Central memory CD8-positive, alpha-beta T cell (primary cell): ENCODE data around the gene CUX1.
A peak's percentile ranks its signal among the peaks of the same experiment; 100 is the strongest.

Experiments
- ATAC-seq: fragments of 150-1000 bp; cut with Tn5 transposase; replicated peaks from 2 replicates; pipeline ENCODE4 v1.10.0; 2022; ENCODE audit warnings: mild to moderate bottlenecking, moderate FRiP score, moderate number of reproducible peaks; ENCODE audit not compliant: poor library complexity, severe bottlenecking; ENCODE audit errors: extremely low read depth
- DNase-seq, 2 donors: peaks; one replicate each; pipeline ENCODE4 v3.0.0; 2021; ENCODE audit warnings: low spot score in 2 of 2
- H3K27ac Mint-ChIP-seq: one replicate; pipeline ENCODE4 v1.8.0; 2022; ENCODE audit warnings: low read depth, mild to moderate bottlenecking, moderate library complexity, mixed read lengths
- H3K27me3 Mint-ChIP-seq: one replicate; pipeline ENCODE4 v1.8.0; 2022; ENCODE audit warnings: mixed read lengths
- H3K36me3 Mint-ChIP-seq: one replicate; pipeline ENCODE4 v1.8.0; 2022; ENCODE audit warnings: mild to moderate bottlenecking, moderate library complexity, mixed read lengths; ENCODE audit not compliant: insufficient read depth
- H3K4me1 Mint-ChIP-seq: one replicate; pipeline ENCODE4 v1.8.0; 2022; ENCODE audit warnings: mixed read lengths
- H3K4me3 Mint-ChIP-seq: one replicate; pipeline ENCODE4 v1.8.0; 2022; ENCODE audit warnings: mild to moderate bottlenecking, moderate library complexity, mixed read lengths
- H3K9me3 Mint-ChIP-seq: one replicate; pipeline ENCODE4 v1.8.0; 2022; ENCODE audit warnings: mixed read lengths

CUX1 gene

DNA sequence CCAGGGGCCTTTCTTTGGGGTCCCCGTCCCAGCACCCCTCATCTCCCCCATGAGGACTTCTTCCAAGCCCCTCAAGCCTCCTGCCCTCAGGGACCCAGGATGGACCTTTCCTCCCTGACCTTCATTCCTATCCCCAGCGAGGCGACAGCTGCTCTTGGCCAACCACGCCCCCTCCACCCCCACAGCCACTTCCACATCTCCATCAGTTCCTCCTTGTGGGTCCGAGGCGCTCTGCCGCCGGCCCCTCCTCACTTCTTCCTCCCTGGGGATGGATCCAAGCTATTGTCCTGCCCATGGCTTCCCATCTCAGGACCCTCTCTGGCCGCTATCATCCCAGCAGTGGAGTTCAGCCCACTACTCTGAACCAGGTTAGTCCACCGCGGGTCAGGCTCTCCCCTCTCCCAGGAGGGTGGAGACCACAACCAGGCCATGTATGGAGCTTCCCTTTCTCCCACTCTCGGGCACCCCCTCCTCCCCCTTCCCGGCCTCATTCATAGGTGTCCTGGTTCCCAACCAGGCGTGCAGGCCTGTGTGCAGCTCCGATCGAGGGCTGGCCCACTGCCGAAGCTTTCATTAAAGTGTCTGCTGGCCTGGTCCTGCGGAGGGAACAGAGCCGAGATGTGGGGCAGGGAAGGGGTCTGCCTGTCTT lies 467.6 kb downstream of the CUX1 start:
- no peak for DNase-seq
- Mint-ChIP-seq H3K4me3 (peak overlapping the region; percentile 80), H3K4me1 (peaks cover 23% of the 10 kb centered on the region), H3K27me3 (no peaks in the 10 kb centered on the region), H3K27ac (peak overlapping the region; percentile 52), H3K9me3 (no peaks in the 10 kb centered on the region), H3K36me3 (peaks cover 8% of the 10 kb centered on the region)
- no peak for ATAC-seq

DNA sequence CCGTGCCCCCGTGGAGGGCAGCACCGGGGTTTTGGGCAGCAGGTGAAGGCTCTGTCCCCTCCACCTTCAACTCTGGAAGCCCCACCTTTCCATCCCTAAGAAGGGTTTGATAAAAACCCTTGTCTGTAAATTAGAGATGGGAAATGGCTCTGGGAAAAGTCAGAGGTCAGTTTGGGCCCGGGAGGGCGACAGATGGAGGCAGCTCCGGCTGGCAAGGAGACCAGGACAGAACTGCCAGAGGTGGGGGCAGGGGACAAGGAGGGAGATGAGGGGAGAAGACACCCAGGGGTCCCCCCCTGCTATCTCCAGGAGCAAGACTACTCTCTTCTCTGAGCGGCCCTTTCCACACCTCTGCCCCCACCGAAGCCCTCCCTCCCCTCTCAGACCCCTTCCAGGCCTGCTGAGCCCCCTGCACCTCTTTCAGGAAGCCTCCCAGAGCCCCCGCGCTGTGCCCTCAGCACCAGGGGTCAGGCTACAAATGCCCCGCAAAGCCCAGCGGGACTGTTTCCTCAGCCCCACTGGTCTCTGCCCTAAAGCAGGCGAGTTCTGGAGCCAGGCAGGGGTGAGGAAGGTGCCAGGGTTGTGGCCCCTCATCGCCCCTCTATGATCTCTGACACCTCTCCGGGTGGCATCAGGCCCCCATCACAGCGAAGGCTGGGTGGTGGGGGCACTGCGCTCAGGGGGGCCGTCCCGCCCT lies 468.3 kb downstream of the CUX1 start:
- Mint-ChIP-seq H3K4me1 (peaks cover 23% of the 10 kb centered on the region), H3K9me3 (no peaks in the 10 kb centered on the region), H3K4me3 (peak overlapping the region; percentile 80), H3K27ac (peak overlapping the region; percentile 52), H3K27me3 (no peaks in the 10 kb centered on the region), H3K36me3 (peaks cover 8% of the 10 kb centered on the region)
- DNase-seq (no peak), ATAC-seq (no peak)

DNA sequence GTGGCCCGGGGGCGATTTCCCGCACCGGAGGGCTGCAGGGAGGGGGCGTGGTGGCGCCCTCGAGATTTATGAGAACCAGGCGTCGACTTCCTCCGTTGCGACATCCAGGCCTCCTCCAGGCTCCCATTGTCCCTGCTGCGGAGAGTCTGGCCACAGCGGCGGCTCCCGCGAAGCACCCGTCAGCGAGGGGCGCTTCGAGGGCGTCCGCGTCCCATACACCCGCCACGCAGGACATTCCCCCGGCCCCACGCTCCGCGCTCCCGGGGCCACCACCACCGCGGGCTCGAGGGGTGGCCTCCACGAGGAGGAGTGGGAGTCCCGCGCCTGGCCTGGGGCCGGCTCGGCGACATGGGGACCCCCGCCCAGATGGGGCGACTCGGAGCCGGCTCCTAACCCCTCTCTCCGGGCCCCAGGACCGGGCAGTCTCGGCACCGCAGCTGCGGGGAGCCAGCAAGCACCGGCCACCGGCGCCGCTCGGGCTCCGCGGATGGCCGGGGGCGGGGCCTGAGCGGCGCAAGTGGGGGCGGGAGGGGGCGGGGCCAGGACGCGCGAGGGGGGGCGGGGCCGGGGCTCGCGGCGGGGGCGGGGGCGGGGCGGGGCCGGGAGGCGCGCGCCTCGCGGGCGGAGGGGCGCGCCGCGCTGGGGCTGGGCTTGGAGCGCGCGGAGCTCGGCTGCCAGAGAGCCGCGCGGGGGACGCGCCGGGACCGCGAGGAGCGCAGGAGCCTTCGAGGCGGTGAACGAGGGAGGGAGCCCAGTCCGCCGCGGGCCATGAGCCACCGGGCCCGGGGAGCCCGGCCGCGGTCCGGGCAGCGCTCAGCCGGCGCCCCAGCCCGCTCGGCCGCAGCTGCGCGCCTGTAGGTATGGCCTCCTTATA lies 469.0 kb downstream of the CUX1 start, which contains the start of gene SH2B2:
Gene SH2B2, plus strand, starts transcription at position 632 of the 874 bp plus-strand sequence. CDS start 13,683 bp downstream, outside the sequence.
- Mint-ChIP-seq H3K27me3 (no peaks in the 10 kb centered on the region), H3K4me3 (peak within 1 kb of the TSS; percentile 80), H3K27ac (peak within 1 kb of the TSS; percentile 52), H3K9me3 (no peaks in the 10 kb centered on the region), H3K4me1 (peaks cover 26% of the 10 kb centered on the region), H3K36me3 (peaks cover 8% of the 10 kb centered on the region)
- DNase-seq: peak in 1 of 2 donors; percentile 28
- peak; percentile 38 for ATAC-seq

DNA sequence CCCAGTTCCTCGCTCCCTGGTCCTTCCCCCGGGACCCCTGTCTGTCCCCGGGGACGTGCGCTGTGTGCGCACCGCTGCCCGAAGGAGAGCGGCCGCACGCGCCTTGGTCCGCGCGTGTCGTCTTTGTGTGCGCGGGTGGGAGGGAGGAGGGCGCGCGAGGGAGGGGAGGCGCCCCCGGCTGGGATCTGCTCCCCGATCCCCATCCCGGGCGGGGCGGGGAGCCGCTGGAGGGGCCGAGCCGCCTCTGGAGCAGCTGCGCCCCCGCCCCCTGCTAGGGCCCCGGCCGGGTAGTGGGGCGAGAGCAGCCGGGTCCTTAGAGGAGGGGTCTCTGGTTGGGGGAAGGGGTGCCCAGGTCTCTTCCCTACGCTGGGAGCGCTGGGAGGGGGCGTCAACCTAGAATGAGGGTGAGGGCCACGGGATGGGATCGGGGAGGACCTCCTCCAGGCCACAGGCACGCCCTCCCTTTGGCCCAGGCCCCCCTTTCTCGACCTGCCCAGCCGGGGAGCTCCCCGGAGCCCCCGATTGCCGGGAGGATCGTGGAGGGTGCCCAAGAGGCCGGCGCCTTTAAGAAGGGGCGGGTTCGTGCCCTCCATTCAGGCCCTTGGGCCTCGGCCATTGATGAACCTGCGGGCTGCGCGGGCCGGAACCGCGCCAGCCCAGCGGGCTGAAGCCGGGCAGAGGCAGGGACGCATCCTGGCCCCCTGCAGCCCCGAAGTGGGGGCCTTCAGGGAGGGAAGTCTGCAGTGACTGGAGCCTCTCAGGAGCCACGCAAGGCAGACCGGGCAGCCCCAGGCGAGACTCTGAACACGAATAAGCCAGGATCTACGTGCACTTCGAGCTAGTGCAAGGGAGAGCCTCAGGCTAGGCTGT lies 469.9 kb downstream of the CUX1 start:
- DNase-seq (no peak), ATAC-seq (no peak)
- Mint-ChIP-seq H3K36me3 (peaks cover 8% of the 10 kb centered on the region), H3K27ac (no peak overlapping the region), H3K27me3 (no peaks in the 10 kb centered on the region), H3K4me3 (peak overlapping the region; percentile 80), H3K4me1 (peaks cover 32% of the 10 kb centered on the region), H3K9me3 (no peaks in the 10 kb centered on the region)

DNA sequence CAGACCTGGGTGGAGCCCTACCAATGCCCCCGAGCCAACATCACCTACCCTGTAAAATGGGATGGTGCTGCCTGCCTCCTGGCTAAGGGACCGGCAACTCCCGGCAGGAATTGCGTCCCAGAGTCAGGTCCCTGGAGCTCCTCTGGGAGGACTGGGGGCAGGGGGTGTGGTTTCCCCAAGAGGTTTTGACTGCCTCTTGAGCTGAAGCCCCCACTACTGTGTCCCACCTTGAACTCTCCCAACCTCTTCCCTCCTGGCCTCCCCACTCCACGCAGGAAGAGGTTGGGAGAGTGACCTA lies 470.5 kb downstream of the CUX1 start:
- H3K36me3 Mint-ChIP-seq: peaks cover 10% of the 10 kb centered on the region
- H3K27me3 Mint-ChIP-seq: no peaks in the 10 kb centered on the region
- ATAC-seq (no peak), DNase-seq (no peak)
- no peak overlapping the region for H3K27ac Mint-ChIP-seq
- no peaks in the 10 kb centered on the region for H3K9me3 Mint-ChIP-seq
- peaks cover 32% of the 10 kb centered on the region for H3K4me1 Mint-ChIP-seq
- peak overlapping the region; percentile 80 for H3K4me3 Mint-ChIP-seq

DNA sequence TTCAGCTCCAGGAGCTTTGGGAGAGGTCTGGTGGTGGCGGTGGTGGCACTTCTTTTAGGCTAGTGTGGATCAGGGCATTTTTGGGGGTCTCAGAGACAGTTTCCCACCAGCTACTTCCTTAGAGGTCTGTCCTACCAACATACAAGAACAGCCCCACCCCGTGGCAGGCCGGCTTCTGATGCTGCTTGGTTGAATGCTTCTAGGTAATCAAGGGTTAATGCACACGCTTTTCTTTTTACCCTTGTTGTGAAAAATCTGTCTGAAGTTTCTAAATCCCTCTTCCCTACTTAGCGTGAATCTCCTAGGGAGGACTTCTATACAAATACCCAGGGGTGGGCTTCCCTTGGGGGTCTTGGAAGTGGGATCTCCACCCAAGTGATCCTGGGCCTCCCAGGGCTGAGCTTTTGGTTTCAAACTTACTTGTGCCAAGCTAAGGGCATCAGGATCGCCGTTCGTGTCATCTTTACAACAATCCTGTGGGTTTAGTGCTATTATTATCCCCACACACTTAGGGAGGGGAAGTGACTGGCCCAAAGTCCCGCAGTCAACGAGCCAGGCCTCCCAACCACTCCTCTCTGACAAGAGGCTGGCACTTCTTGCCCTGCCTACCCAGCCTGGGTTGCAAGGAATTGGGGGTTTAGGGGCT lies 471.0 kb downstream of the CUX1 start:
- H3K4me1 Mint-ChIP-seq: peaks cover 32% of the 10 kb centered on the region
- ATAC-seq (no peak), DNase-seq (no peak)
- H3K36me3 Mint-ChIP-seq: peaks cover 7% of the 10 kb centered on the region
- peak overlapping the region; percentile 80 for H3K4me3 Mint-ChIP-seq
- H3K9me3 Mint-ChIP-seq: no peaks in the 10 kb centered on the region
- H3K27me3 Mint-ChIP-seq: no peaks in the 10 kb centered on the region
- no peak overlapping the region for H3K27ac Mint-ChIP-seq

DNA sequence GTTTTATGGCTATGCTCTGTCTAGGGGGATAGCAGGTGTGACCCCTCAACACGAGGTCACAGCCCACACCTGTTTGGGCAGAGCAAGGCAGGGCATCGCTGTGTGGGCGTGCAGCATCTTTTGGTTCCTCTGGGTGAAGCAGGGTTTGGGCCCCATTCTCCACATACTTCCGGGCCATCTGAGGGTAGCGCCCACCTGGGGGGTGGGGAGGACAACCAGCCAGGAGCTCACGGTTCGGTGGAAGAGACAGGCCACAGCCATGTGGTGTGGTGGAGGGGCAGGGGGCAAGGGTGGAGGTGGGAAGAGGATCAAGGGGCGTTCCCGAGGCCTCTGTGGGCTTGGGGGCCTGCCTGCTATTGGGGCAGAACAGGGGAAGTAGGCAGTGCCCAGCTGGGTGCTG lies 471.6 kb downstream of the CUX1 start:
- Mint-ChIP-seq H3K27ac (no peak overlapping the region), H3K4me3 (peak overlapping the region; percentile 80), H3K9me3 (no peaks in the 10 kb centered on the region), H3K4me1 (peaks cover 32% of the 10 kb centered on the region), H3K27me3 (no peaks in the 10 kb centered on the region), H3K36me3 (peaks cover 6% of the 10 kb centered on the region)
- DNase-seq: no peak
- no peak for ATAC-seq

DNA sequence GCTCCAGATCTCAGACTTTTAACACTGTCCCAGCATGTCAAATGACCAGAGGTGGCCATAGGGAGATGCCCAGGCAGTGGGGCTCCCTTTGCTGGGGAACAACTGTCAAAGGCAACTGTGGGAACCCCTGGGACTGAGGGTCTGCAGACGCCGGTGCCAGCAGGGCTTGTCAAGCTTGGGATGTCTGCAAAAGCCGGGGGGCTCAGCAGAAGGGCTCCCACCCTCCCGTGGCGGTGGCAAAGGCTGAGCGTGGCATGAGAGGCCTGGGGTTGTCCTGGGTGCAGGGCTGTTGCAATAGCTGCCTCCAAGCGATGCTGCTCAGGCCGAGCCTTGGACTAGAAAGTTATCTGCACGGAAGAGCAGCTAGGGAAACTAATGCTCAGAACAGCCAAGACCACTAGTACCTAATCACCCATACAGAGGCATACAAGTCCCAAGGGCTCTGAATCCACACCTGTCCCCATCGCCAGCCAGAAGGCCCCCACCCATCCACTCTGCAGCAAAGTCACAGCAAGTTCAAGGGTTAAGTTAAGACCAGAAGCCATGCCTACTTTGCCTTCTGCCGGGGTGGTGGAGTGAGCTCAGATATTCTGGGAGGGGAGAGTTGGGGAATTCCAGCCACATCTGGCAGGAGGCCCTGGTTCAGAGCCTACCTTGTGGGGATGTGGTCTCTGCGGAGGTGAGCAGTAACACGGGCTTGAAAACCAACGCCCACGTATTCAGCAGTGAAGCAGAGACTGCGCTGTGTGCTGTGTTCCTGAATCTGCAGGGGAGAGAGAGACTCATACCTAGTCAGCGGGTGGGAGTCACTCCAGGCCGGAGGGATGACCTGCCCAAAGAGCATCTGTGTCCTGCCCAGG lies 473.9 kb downstream of the CUX1 start:
- Mint-ChIP-seq H3K4me3 (no peak overlapping the region), H3K4me1 (peaks cover 18% of the 10 kb centered on the region), H3K27ac (no peak overlapping the region), H3K9me3 (no peaks in the 10 kb centered on the region), H3K27me3 (no peaks in the 10 kb centered on the region), H3K36me3 (peaks cover 7% of the 10 kb centered on the region)
- ATAC-seq (peak; percentile 61), DNase-seq (no peak)

DNA sequence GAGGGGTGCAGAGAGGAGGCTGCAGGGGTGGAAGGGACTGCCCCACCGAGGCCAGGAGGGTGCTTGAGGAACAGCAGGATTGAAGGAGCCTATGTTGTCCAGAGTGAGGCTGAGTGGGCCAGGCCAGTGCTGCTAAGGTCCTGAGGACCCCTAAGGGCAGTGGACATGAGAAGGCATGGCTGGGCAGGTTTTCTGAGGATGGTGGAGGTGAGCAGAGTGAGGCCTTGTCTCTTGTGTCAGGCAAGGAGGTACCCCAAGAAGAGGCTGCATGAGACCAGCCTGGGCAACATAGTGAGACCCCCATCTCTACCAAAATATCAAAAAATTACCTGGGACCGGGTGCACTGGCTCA lies 474.5 kb downstream of the CUX1 start:
- ATAC-seq: no peak
- peaks cover 7% of the 10 kb centered on the region for H3K36me3 Mint-ChIP-seq
- no peak overlapping the region for H3K4me3 Mint-ChIP-seq

DNA sequence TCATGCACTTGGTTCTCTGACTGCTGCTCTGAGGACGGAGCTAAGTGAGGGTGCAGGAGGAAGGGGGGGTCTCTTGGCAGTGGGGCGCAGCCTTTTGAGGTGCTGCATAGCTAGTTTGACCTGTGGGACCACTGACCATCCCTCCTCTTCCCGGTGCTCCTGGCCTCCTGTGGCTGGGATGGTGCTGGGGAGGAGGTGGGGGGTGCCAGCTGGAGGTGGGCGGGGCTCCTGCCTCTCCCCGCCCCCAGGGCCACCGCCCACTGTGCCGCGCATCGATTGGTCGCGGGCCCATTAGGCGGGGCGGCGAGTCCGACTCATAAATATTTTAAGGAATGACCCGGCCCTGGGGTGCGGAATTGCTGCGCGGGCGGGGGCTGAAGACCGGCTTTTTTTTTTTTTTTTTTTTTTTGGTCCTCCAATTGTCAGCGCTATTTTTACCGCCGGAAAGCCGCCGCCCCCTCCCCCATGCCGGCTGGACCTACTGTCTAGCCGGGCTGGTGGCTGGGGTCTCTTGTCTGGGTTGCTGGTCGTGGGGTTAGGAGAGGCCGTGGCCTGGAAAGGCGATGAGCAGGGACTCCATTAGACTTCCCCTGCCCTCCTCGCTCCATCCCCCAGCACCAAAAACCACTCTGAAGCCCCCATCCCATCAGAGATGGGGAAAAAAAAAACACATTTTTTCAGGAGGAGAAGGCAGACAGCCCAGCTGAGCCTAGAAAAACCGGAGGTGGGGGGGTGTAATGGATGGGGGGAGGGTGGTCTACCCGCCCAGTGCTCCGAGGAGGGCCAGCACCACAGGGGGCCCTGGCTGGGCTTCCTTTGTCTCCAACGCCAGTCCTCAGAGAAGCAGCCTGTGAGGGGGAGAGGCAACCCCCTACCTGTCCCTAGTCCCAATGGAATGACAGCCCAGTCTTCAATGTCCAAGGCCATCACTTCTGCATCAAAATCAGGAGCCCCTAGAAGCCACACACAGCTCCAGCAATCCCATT lies 475.7 kb downstream of the CUX1 start:
- no peaks in the 10 kb centered on the region for H3K27me3 Mint-ChIP-seq
- H3K27ac Mint-ChIP-seq: no peak overlapping the region
- peaks cover 18% of the 10 kb centered on the region for H3K4me1 Mint-ChIP-seq
- H3K4me3 Mint-ChIP-seq: no peak overlapping the region
- DNase-seq: no peak
- no peak for ATAC-seq
- no peaks in the 10 kb centered on the region for H3K9me3 Mint-ChIP-seq
- peaks cover 7% of the 10 kb centered on the region for H3K36me3 Mint-ChIP-seq

More for the DNA sequence above, 474.5 kb downstream of the CUX1 start:
- Mint-ChIP-seq H3K27me3 (no peaks in the 10 kb centered on the region), H3K27ac (no peak overlapping the region), H3K9me3 (no peaks in the 10 kb centered on the region), H3K4me1 (peaks cover 18% of the 10 kb centered on the region)
- DNase-seq: no peak
